ENCODE data around the gene CTNND2. TPM values are rescaled to one million over a fixed set of nuclear protein-coding genes. Genes with fewer than 3 reads are reported as not detected.

CTNND2 gene
- total RNA-seq, 3 donors from 2014 or later (not counting 1 experiment from before 2014, with no cell fraction given): not detected

DNA sequence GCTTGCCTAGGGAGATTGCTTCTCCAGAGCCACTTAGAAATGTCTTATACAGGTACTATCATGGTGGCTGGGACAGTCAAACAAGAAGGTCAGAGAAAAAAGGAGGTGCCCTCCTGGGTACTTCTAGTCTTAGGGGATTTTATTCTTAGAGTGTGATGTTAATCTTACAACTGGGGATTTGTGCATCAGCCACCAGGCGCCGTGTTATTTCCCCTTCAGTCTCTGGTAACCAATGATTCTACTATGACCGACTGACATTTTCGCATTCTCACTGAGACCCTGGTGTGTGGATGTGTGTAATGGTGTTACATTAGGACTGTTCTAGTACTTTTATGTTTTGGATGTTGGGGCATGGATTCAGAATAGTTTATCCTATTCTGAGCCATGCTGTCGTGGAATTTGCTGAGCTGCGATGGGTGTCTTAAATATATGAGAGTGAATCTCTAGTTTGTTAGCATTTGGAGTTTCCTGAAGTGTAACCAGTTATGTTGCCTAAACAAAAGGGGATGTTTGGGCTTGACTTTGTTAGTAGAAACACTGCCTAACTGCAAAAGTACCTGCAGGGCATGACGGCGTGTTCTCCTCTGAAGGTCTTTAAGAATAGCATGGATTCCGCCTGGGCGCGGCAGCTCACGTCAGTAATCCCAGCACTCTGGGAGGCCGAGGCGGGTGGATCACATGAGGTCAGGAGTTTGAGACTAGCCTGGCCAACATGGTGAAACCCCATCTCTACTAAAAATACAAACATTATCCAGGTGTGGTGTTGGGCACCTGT is 968.0 kb downstream of the CTNND2 start:
- Mint-ChIP-seq H3K27me3 (ENCODE audit: low read depth in 2 of 2) (peaks cover 0 to 3% of the 10 kb centered on the region in 2 donors), H3K4me1 (no peaks in the 10 kb centered on the region), H3K9me3 (no peaks in the 10 kb centered on the region), H3K27ac (no peak overlapping the region), H3K4me3 (no peak overlapping the region), H3K36me3 (no peaks in the 10 kb centered on the region)
- TF ChIP-seq, protein P1, sequence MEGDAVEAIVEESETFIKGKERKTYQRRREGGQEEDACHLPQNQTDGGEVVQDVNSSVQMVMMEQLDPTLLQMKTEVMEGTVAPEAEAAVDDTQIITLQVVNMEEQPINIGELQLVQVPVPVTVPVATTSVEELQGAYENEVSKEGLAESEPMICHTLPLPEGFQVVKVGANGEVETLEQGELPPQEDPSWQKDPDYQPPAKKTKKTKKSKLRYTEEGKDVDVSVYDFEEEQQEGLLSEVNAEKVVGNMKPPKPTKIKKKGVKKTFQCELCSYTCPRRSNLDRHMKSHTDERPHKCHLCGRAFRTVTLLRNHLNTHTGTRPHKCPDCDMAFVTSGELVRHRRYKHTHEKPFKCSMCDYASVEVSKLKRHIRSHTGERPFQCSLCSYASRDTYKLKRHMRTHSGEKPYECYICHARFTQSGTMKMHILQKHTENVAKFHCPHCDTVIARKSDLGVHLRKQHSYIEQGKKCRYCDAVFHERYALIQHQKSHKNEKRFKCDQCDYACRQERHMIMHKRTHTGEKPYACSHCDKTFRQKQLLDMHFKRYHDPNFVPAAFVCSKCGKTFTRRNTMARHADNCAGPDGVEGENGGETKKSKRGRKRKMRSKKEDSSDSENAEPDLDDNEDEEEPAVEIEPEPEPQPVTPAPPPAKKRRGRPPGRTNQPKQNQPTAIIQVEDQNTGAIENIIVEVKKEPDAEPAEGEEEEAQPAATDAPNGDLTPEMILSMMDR (IDR thresholded peaks at IDR 0.05): no peak
- no peaks in the 10 kb centered on the region for H3K9me3 ChIP-seq (ENCODE audit: control insufficient read depth, insufficient read depth, low read length)
- intact Hi-C loops (cut with micrococcal nuclease): no loop called here
- H3K4me3 ChIP-seq (ENCODE audit: low read length): no peak overlapping the region
- WGBS (ENCODE audit: insufficient coverage): 95% methylated on average over 14 of the region's 14 CpGs
- H3K4me1 ChIP-seq (ENCODE audit: control insufficient read depth, insufficient read depth, low read length): no peaks in the 10 kb centered on the region
- DNase-seq (no peak), ATAC-seq (no peak)
- no peaks in the 10 kb centered on the region for H3K36me3 ChIP-seq (ENCODE audit: control insufficient read depth, insufficient read depth, low read length)
- no peaks in the 10 kb centered on the region for H3K27me3 ChIP-seq (ENCODE audit: control insufficient read depth, insufficient read depth, low read length)
- no peak overlapping the region for H3K27ac ChIP-seq (ENCODE audit: low read length)

DNA sequence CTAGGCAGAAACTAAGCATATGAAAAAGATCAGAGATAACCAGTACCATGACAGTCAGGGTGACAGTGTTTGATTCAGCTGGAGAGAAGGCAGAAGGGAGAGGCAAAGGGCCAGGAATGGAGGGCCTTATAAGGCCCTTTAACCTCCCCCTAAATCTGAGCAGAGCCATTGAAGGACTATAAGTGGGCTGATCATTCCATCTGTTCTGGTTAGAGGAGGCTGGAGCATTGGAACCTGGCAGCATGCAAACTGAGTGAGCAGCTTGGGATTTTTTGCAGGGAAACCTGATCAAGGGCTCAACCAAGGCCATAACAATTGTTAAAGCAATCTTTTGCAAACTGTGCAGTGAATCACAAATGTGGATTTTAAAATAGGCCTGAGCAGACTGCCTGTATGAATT is 968.7 kb downstream of the CTNND2 start:
- Histone ChIP-seq H3K27ac (ENCODE audit: low read length) (no peak overlapping the region), H3K4me3 (ENCODE audit: low read length) (no peak overlapping the region), H3K4me1 (ENCODE audit: control insufficient read depth, insufficient read depth, low read length) (no peaks in the 10 kb centered on the region), H3K9me3 (ENCODE audit: control insufficient read depth, insufficient read depth, low read length) (no peaks in the 10 kb centered on the region), H3K36me3 (ENCODE audit: control insufficient read depth, insufficient read depth, low read length) (no peaks in the 10 kb centered on the region), H3K27me3 (ENCODE audit: control insufficient read depth, insufficient read depth, low read length) (no peaks in the 10 kb centered on the region)
- ATAC-seq: no peak
- Mint-ChIP-seq H3K36me3 (no peaks in the 10 kb centered on the region), H3K4me1 (no peaks in the 10 kb centered on the region), H3K9me3 (no peaks in the 10 kb centered on the region), H3K27me3 (ENCODE audit: low read depth in 2 of 2) (peaks cover 0 to 3% of the 10 kb centered on the region in 2 donors), H3K27ac (no peak overlapping the region), H3K4me3 (no peak overlapping the region)
- intact Hi-C loops (cut with micrococcal nuclease): no loop called here
- no peak for DNase-seq
- TF ChIP-seq, protein P1 (IDR thresholded peaks at IDR 0.05): no peak

DNA sequence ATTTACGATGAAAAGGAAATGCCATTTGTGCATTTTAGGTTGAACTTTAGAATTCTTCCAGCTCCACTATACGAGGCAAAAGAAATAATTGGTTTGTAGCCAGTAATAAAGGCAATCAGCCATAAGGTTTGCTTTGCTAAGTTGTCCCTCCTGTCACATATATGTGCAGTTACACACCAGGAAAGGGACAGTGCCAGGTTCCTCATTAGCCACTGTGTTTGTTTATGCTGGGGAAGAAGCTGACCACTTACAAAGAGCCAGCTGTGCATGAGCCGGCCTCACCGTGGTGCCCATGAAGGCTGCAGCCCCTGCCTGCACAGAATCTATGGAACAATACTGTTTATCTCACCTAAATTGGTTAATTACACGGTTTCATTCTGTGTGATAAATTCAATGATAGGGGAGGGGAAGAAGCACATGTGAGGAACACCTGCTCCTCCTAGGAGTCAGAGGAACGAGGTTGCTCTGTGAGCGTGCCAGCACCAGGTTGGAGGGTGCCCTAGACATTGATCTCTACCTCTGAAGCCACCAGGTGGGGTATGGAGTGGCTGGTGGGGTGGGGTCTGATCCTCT is 969.4 kb downstream of the CTNND2 start:
- H3K36me3 ChIP-seq (ENCODE audit: control insufficient read depth, insufficient read depth, low read length): no peaks in the 10 kb centered on the region
- intact Hi-C loops (cut with micrococcal nuclease): no loop called here
- TF ChIP-seq, protein P1 (IDR thresholded peaks at IDR 0.05): no peak
- H3K4me3 Mint-ChIP-seq: no peak overlapping the region
- H3K27me3 ChIP-seq (ENCODE audit: control insufficient read depth, insufficient read depth, low read length): no peaks in the 10 kb centered on the region
- no peaks in the 10 kb centered on the region for H3K9me3 ChIP-seq (ENCODE audit: control insufficient read depth, insufficient read depth, low read length)
- H3K27ac Mint-ChIP-seq: no peak overlapping the region
- ATAC-seq (no peak), DNase-seq (no peak)
- peaks cover 0 to 3% of the 10 kb centered on the region in 2 donors for H3K27me3 Mint-ChIP-seq (ENCODE audit: low read depth in 2 of 2)
- H3K4me3 ChIP-seq (ENCODE audit: low read length): no peak overlapping the region
- no peaks in the 10 kb centered on the region for H3K36me3 Mint-ChIP-seq
- no peak overlapping the region for H3K27ac ChIP-seq (ENCODE audit: low read length)
- H3K4me1 Mint-ChIP-seq: no peaks in the 10 kb centered on the region
- no peaks in the 10 kb centered on the region for H3K4me1 ChIP-seq (ENCODE audit: control insufficient read depth, insufficient read depth, low read length)
- peaks cover 0 to under 1% of the 10 kb centered on the region in 2 donors for H3K9me3 Mint-ChIP-seq
- WGBS (ENCODE audit: insufficient coverage): 72% methylated on average over 7 of the region's 7 CpGs
